SK-N-MC (cell line): Measurements from ENCODE around the gene SLAMF1.

ENCODE experiments used
- EZH2 ChIP-seq: fragments of 200-600 bp; sonication (generic); IDR thresholded peaks from one replicate; pipeline ENCODE4 v1.6.1; 2017; ENCODE audit warnings: antibody characterized with exemption
- POLR2AphosphoS5 ChIP-seq: IDR thresholded peaks from 2 replicates; pipeline ENCODE4 v1.6.1; 2012; ENCODE audit warnings: mild to moderate bottlenecking, low read depth, low read length, borderline replicate concordance

DNA sequence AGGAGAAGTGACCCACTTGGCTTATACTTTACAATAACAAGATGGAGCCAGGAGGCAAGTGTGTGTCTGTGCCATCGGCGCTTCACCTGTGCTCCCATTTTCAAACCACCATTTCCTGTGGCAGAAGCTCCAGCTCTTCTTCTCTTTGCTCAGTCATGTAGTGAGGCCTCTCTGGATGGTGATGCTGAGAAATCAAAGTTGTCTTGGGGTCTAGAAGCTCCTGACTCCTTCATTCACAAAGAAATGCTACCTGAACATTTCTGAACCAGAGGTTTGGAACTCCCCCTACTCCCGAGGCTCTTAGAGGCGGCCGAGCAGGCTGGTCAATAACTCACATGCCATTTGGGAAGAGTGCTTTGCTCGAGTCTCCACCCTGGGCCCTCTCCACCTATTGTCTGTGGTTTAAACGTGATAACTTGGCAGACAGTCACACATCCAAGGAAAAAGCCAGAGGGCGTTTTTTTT lies 18.0 kb downstream of the SLAMF1 start:
- TF ChIP-seq EZH2 (no peak), POLR2AphosphoS5 (no peak)
